Kidney tubule cell (primary cell): ENCODE measurements around the gene MICA.
A peak's percentile ranks its signal among the peaks of the same experiment; 100 is the strongest.
"Not testable (repeated sequence)": the region's sequence is repeated elsewhere in the genome, so short reads cannot be mapped to it uniquely, and the experiment has no call there.

ENCODE experiments used
- DNase-seq: peaks from one replicate; pipeline ENCODE4 v3.0.0-alpha.2; 2018; ENCODE audit warnings: low spot score

The MICA gene

DNA sequence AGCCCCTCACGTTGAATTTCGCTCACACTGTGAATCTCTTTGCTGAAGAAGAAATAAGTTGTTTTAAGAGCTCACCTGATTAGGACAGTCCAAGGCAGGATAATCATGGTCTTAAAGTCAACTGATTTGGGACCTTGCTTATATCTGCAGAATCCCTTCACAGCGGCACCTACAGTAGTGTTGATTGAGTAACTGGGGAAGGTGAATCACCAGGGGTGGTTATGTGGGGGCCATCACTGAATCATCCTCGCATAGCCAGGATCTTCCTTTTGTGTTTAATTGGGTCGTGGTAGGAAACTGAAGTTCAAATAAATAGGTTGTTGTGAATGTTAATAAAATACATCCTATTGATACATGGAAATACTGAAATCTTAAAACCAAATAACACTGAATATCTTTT lies 20.2 kb upstream of the MICA start:
- peak; percentile 63 for DNase-seq

- DNase-seq: no peak
Measured at GRCh38 chr6:31385041-31385440, 18.4 kb upstream of the MICA start.

DNA sequence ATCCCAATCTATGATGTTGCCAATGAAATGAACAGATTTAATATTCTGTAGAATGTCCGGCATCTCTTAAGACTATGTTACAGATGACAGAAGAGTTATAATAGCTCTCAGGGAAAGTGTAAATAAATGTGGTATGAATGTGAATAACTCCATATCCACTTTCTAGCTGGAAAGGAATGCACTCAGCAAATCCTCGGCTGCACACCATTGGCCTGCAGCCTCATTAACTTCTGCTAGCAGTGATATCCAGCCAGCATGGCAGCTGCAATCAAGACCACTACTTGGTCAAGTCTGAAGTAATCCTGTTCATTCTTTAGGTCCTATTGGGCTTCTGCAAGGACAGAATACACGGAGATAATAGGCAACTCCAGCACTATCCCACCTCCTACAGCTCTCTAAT lies 17.3 kb upstream of the MICA start:
- DNase-seq: no peak

DNA sequence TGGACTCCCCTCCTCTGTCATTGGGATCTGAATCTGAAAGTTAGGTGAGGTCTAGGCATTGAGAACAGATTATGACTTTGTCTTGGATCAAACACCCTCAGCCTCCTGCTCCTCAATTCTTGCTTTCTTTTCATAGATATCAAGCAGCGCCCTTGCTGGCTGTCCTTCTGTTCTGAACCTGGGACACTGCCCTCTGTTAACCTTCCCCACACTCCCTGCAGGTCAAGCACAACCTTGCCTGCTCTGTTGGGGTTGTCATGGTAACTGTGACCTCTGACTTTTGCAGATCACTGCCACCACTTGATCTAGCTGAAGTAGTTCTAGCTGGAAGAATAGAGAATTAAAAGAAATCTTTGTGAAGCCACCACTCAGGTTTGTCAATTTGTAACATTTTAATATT lies 16.4 kb upstream of the MICA start:
- no peak for DNase-seq

DNA sequence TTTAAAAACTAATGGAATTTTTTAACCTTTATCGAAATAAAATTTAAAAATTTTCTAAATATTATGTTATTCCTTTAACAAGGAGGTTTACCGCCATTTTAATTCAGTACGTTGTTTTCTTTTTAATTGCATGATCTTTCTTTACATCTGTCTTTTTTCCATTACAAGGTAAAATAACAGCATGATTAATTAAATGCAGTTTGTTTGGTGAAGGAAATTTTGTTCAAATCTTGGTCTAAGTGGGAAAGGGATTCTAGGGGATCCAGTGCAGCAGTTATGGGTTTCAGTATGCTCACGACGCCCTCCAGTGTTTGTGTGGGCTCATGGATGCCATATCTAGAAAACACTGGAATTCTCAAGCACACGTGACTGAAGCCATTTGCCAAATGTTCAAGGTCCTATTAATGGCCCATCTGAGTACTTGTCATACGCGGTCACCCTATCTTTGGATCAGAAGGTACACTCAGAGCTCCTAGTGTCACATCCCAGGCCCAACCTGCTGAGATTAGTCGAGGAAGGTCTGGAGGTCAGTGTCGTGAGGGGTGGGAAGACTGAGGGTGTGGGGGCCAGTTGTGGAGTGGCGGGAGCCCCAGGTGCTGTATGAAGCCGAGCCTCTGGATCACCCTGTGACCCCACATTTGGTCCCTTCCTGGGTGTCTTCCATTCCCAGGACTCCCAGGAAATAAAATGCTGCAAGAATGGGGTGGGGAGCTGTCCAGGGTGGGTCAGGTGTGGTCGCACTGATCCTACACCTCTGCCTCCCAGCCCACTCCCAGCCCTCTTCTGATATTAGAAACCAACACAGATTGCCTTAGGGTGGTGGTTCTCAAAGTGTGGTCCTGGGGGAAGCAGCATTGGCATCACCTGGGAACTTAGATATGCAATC lies 14.2 kb upstream of the MICA start:
- not testable (repeated sequence) for DNase-seq

DNA sequence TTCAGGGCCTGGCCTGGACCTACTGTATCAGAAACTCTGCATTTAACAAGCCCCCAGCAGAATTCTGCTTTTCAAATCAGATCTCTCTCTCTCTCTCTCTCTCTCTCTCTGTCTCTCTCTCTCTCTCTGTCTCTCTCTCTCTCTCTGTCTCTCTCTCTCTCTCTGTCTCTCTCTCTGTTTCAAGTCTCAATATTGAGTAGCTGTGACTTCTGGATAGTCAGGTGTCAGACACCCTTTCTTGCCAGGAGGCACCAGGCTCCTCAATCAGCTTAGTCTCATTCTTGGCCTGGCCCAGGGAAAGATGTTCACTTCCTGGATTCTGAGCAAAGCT lies 13.6 kb upstream of the MICA start:
- DNase-seq: not testable (repeated sequence)

DNA sequence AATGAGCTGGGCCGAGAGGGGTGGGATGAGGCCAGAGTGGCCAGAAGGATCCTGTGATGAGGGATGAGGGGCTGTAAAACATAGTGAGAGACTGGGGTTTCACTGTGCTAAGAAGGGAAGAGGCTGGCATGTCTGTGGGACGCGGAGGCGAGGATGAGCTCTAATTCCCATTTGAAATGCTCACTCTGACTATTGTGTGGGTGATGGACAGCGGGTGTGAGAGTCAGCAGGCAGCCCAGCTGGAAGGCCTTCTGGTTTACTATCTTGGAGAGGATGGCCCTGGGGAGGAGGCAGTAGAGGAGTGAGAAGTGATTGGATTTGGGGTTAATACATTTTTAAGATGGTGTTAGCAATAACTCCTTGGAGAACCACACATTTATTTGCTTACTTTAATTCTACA lies 9.5 kb upstream of the MICA start:
- no peak for DNase-seq

- DNase-seq: no peak
Measured at GRCh38 chr6:31394381-31394780, 9.0 kb upstream of the MICA start.

DNA sequence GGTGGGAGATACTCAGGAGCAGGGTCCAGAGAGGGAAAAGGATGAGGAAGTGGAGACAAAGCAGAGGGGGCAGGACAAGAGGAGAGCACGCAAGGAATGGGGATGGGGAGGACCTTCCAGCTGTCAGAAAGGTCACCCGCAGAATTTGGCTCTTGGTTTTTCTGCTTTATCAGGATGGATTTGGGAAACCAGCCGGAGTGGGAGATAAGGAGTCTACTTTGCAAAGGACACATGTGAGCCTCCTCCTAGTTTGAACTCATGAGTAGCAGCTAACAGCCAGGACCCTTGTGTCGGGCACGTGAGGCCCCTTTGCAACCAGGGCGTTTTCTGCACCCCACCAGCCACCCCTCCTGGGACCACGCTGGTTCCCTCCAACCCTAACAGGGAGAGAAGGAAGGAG lies 7.6 kb upstream of the MICA start:
- DNase-seq: no peak

DNA sequence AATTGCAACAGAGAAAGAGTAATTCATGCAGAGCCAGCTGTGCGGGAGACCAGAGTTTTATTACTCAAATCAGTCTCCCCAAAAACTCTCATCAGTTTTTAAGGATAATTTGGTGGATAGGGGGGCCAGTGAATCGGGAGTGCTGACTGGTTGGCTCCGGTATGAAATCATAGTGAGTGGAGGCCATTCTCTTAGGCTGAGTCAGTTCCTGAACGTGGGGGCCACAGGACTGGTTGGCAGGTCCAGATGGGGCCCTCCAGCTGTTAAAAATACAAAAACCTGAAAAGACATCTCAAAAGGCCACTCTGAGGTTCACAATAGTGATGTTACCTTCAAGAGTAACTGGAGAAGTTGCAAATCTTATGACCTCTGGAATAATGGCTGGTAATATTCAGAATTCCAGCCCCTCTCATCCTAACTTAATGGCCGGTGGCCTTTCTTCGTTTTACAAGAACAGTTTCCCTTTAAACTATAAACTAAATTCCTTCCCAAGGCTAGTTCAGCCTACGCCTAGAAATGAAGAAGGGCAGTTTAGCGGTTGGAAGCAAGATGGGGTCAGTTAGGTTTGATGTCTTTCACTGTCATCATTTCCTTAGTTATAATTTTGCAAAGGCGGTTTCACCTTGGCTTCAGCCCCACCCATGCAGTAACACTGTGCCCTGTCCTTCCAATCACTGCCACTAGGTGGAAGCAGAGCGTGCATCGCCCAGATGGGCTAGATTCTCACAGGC lies 6.8 kb upstream of the MICA start:
- peak; percentile 79 for DNase-seq

- not testable (repeated sequence) for DNase-seq
Measured at GRCh38 chr6:31397153-31397499, 6.3 kb upstream of the MICA start.

DNA sequence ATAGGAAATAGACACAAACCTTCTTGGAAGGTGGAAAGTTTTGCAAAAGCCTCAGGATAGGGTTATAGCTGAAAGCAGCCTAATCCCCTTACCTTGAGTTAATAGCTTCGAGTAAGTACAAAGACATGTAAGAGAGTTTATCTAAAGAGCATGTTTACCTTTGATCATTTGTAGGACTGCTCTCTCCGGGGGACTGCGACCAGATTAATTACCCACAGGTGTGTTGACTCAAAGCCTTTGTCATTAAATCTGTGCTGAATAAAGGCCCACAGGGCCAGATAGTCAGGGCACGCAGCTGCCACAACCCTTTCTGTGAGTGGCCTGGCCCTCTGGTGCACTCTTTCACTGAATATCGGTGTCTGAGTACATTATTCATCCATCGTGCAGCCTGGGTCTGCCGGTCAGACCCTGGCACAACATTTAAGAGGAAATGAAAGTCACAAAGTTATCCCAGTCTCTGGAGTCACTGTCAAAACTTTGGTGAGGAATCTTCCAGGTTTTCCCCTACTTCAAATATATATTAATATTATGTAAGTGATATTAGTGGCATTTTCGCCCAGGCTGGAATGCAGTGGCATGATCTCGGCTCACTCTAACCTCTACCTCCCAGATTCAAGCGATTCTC lies 5.4 kb upstream of the MICA start:
- DNase-seq: no peak

GRCh38 chr6:31399589-31400466 lies 3.6 kb upstream of the MICA start:
- peak; percentile 92 for DNase-seq

GRCh38 chr6:31400467-31401289 lies 2.7 kb upstream of the MICA start:
- peak; percentile 75 for DNase-seq

DNA sequence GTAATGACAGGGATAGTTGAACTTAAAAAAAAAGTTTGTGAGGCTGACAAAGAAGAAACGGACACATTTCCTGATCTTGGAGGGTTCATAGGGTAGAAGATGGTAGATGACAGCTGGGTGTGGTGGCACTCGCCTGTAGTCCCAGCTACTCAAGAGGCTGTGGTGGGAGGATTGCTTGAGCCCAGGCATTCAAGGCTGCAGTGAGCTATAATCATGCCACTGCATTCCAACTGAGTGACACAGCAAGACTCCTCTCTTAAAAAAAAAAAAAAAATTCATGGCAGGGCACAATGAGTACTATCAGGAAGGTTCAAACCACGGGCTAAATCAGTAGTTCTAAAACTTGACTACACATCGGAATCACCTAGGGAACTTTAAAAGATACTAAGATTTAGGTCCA lies 2.0 kb upstream of the MICA start:
- peak; percentile 91 for DNase-seq

DNA sequence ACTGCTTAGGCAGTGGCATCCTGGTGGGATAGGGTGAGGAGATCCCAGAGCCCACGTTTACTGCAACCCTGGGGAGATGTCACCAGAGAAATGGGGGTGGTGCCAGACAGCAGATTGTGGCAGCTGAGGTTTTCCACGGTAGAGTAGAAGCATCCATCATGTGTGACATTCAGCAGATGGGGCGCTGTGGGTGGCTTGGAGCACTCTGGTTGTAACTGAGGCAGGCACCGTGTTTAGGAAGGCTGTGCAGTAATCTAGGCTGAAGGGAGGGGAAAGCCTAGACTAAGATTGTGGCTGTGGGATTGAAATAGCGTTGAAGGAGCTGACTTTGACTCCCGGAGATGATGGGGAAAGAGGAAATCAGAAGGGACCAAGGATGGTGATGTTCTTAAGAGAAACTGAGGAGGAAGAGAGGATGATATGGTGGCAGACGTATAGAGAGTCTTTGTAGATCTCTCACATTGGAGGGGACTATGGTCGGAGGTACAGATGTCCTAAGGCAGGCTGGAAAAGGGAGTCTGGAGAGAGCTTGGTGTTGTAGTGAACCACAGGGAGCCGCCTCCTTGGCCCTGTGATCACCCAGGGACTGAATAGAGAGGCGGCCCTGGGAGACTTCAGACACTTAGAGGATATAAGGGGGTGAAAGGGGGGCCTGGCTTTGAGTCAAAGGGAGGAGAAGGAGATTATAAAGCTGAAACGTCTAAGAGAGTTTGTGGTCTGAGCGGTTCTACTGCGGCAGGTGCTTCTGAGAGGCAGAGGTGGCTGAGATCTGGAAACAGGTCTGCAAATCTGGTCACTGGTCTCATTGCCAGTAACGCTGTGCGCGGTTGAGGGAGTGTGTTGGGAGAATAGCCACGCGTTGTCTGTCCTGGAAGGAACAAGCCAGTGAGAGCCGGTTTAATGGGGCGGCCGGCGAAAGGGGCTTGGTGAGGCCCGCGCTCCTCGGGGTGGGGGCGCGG lies 792 bp upstream of the MICA start:
- peak; percentile 34 for DNase-seq

DNA sequence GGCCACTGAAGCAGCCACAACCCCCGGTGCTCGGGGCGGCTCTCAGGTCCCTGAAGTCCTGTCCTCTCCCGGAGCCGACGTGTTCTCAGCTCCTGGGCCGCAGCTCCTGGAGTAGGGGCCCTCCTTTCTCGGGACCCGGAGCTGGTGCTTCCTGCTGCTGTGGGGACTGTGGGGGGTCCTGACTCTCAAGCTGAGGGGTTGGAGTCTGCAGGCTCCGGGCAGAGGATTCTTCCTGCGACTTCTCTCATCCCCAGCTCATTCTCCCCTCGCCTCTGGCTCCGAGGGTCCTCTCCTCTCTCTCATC lies 618 bp downstream of the MICA start:
- not testable (repeated sequence) for DNase-seq

- DNase-seq: no peak
Measured at GRCh38 chr6:31405996-31406395, 2.6 kb downstream of the MICA start.

- peak; percentile 53 for DNase-seq
Measured at GRCh38 chr6:31407699-31408098, 4.3 kb downstream of the MICA start.

GRCh38 chr6:31412506-31412905 lies 9.1 kb downstream of the MICA start:
- no peak for DNase-seq
